GM18873 (cell line): ENCODE measurements around the gene DENND4C.
"Not testable (repeated sequence)": the region's sequence is repeated elsewhere in the genome, so short reads cannot be mapped to it uniquely, and the experiment has no call there.

Experiments
- ATAC-seq: cut with Tn5 transposase; IDR thresholded peaks from one replicate; pipeline ENCODE4 v1.9.1; 2021; ENCODE audit warnings: mild to moderate bottlenecking, moderate library complexity, moderate number of reproducible peaks; ENCODE audit not compliant: unreplicated experiment, low FRiP score

The DENND4C gene

GRCh38 chr9:19223724-19224123 is 6.8 kb upstream of the DENND4C start:
- ATAC-seq = no peak

- ATAC-seq = no peak
Observed at GRCh38 chr9:19224563-19224962, 5.9 kb upstream of the DENND4C start.

- ATAC-seq = peak; percentile 42
Observed at GRCh38 chr9:19229595-19230354, 718 bp upstream of the DENND4C start.

- no peak for ATAC-seq
Observed at GRCh38 chr9:19231126-19231903, 822 bp downstream of the DENND4C start.

- ATAC-seq = no peak
Observed at GRCh38 chr9:19231904-19232822, 1.7 kb downstream of the DENND4C start.

- ATAC-seq = no peak
Observed at GRCh38 chr9:19232823-19233194, 2.3 kb downstream of the DENND4C start.

- no peak for ATAC-seq
Observed at GRCh38 chr9:19233344-19233743, 2.9 kb downstream of the DENND4C start.

GRCh38 chr9:19239955-19240354 is 9.5 kb downstream of the DENND4C start:
- ATAC-seq = no peak

- ATAC-seq = no peak
Observed at GRCh38 chr9:19241728-19242127, 11.2 kb downstream of the DENND4C start.

- no peak for ATAC-seq
Observed at GRCh38 chr9:19243366-19244033, 13.0 kb downstream of the DENND4C start.

- no peak for ATAC-seq
Observed at GRCh38 chr9:19246891-19247290, 16.4 kb downstream of the DENND4C start.

GRCh38 chr9:19247420-19247819 is 16.9 kb downstream of the DENND4C start:
- no peak for ATAC-seq

GRCh38 chr9:19250346-19250745 is 19.9 kb downstream of the DENND4C start:
- not testable (repeated sequence) for ATAC-seq

GRCh38 chr9:19251203-19251602 is 20.7 kb downstream of the DENND4C start:
- not testable (repeated sequence) for ATAC-seq

GRCh38 chr9:19251622-19252021 is 21.1 kb downstream of the DENND4C start:
- ATAC-seq = not testable (repeated sequence)

- no peak for ATAC-seq
Observed at GRCh38 chr9:19252174-19252884, 21.8 kb downstream of the DENND4C start.

GRCh38 chr9:19252885-19253219 is 22.4 kb downstream of the DENND4C start:
- no peak for ATAC-seq

- no peak for ATAC-seq
Observed at GRCh38 chr9:19255112-19255511, 24.6 kb downstream of the DENND4C start.

- no peak for ATAC-seq
Observed at GRCh38 chr9:19255821-19256220, 25.3 kb downstream of the DENND4C start.
